ENCODE measurements around the gene DOCK4.

DOCK4 gene

GRCh38 chr7:112192236-112193154 is 13.7 kb downstream of the DOCK4 start:
- DNase-seq (ENCODE audit: low spot score) = no peak

GRCh38 chr7:112190120-112190519 is 16.1 kb downstream of the DOCK4 start:
- no peak for DNase-seq (ENCODE audit: low spot score)

- DNase-seq (ENCODE audit: low spot score) = no peak
Observed at GRCh38 chr7:112189691-112190090, 16.5 kb downstream of the DOCK4 start.

DNA sequence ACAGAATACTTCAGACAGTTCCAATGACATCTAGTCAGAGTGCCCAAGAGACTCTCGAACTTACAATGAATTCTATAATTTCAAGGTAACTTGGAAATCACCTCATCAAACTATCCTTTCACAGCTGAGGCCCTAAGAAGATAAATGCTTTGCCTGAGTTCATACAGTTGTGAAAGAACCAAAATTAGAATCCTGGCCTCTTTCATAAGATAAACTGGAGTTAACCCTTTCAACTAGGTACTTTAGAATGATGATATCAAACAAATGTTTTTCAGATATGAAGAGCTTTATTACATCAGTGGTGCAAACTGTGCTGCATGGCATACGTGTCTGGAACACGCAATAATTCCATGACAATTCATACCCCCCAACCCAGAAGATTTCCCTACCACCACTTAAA is 17.9 kb downstream of the DOCK4 start:
- DNase-seq (ENCODE audit: low spot score) = no peak

DNA sequence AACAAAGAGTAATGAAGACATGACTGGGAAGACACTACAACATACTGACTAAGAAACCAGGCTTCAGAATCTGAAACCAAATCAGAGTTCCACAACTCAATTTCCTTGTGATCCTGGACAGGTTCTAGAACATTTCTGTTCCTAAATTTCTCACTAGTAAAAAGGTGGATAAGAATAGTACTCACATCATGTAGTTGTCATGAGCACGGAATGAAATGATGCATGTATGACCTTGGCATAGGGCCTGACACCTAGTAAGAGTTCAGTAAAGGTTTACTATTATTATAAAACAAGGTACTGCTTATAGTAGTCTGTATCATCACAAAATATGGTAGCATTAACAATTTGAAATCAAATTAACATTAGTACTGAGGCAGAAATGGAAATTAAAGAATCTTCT is 19.9 kb downstream of the DOCK4 start:
- DNase-seq (ENCODE audit: low spot score) = no peak

GRCh38 chr7:112185005-112185834 is 21.0 kb downstream of the DOCK4 start:
- no peak for DNase-seq (ENCODE audit: low spot score)

- DNase-seq (ENCODE audit: low spot score) = no peak
Observed at GRCh38 chr7:112184455-112184854, 21.7 kb downstream of the DOCK4 start.

GRCh38 chr7:112183266-112183665 is 22.9 kb downstream of the DOCK4 start:
- no peak for DNase-seq (ENCODE audit: low spot score)

DNA sequence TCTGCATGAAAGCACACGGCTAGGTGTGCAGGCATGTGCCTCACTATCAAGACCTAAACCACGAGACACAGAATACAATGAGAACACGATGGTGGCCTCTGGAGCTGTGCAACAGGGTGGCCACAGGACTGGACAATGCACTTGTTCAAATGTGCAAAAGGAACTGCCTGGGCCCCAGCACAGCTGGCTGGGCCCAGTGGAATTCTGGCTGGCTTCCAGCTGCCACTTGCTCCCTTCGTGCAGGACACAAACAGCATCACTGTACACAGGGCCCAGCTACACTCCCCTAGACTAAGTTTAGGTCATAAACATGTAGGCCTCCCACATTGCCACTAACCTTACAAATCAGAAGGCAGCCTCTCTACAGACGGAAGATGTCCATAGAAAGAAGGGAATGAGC is 23.4 kb downstream of the DOCK4 start:
- DNase-seq (ENCODE audit: low spot score) = no peak

- DNase-seq (ENCODE audit: low spot score) = no peak
Observed at GRCh38 chr7:112180223-112180622, 26.0 kb downstream of the DOCK4 start.

DNA sequence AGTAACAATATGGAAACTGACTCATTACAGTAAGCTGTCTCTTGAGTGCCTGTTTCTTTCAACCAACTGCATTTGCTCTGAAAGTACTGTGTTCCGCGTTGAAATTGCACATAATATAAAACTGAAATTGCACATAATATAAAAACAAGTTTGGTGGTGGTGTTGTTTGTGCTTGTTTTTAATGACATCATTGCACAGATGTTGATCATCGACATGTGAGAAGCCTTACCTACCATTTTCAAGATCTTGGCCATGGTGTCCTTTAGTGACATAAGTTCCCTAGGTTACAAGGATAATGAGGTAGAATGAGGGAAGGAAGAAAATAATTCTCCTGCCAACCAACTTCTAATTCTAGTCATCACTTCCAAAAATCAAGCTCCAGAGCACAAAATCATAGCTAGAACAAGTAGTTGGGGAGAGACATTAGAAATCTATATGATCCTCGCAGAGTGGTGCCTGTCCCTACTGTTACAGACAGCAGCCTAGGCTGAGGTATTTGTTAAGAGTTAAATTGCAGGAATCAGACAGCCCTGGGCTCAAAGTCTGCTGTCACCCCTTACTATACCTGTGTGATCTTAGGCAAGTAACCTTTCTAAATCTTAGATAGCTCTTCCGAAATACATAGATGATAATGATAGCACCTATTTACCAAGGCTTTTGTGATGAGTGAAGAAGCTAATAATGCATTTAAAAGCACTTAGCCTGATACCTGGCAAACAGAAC is 29.3 kb downstream of the DOCK4 start:
- DNase-seq (ENCODE audit: low spot score) = no peak

DNA sequence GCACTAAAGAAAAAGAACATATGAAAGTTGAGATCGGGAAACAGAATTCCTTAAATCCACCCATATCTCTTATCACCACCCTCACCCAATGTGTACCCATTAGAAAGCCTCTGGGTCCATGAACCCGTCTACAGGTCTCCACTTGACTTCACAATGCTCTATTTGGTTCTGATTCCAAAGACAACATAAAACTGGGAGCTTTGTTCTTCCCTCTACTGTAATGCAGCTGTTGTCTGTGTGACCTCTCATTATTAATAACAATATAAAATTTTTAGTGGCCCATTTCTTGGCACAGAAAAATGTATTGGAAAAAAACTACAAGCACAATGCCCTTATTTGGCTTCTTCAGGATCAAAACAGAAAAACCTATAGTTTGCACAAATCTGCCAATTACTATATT is 30.0 kb downstream of the DOCK4 start:
- DNase-seq (ENCODE audit: low spot score) = no peak

GRCh38 chr7:112174192-112174591 is 32.0 kb downstream of the DOCK4 start:
- no peak for DNase-seq (ENCODE audit: low spot score)

DNA sequence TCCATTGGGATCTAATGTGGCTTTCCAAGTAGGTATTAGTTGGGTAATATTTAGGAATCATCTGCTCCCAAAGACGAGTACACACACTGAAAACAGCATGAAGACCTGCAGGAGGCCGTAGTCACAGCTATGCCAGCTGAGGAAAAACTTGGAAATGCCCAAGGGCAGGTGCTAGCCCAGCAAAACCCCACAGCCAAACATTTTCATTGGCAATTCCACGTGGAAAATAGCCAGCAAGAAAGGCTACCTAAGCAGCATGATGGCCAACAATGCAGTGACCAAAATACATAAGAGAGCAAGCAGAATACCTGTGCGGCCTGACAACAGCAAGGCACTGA is 32.7 kb downstream of the DOCK4 start:
- DNase-seq (ENCODE audit: low spot score) = no peak

GRCh38 chr7:112172870-112173567 is 33.2 kb downstream of the DOCK4 start:
- no peak for DNase-seq (ENCODE audit: low spot score)

- no peak for DNase-seq (ENCODE audit: low spot score)
Observed at GRCh38 chr7:112171673-112172072, 34.5 kb downstream of the DOCK4 start.

DNA sequence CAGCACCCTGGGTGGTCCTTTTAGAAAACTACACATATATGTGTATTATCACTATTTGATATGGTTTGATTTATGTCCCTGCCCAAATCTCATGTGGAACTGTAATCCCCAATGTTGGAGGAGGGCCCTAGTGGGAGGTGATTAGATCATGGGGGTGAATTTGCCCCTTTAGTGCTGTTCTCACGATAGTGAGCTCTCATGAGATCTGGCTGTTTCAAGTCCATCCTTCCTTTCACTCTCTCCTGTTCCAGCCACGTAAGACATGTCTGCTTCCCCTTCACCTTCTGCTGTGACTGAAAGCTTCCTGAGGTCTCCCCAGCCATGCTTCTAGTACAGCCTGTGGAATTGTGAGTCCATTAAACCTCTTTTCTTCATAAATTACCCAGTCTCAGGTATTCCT is 37.3 kb downstream of the DOCK4 start:
- no peak for DNase-seq (ENCODE audit: low spot score)

GRCh38 chr7:112167147-112167546 is 39.1 kb downstream of the DOCK4 start:
- no peak for DNase-seq (ENCODE audit: low spot score)

- DNase-seq (ENCODE audit: low spot score) = no peak
Observed at GRCh38 chr7:112162784-112163506, 43.3 kb downstream of the DOCK4 start.

- DNase-seq (ENCODE audit: low spot score) = no peak
Observed at GRCh38 chr7:112162142-112162766, 43.9 kb downstream of the DOCK4 start.
